Colon (tissue), 2 donors: Measurements from ENCODE around the gene ST3GAL4.
"Not testable (repeated sequence)": the region's sequence is repeated elsewhere in the genome, so short reads cannot be mapped to it uniquely, and the experiment has no call there.

Experiments
- FAIRE-seq: peaks from 2 replicates; lab custom pipeline; 2012; peaks lifted over from hg19 to GRCh38; lab: Jason Lieb, UNC
- donor health status: control.
- donor health status: control.

Gene ST3GAL4

GRCh38 chr11:126346946-126347345 lies 8.5 kb upstream of the ST3GAL4 start:
- FAIRE-seq, result not testable (repeated sequence)

DNA sequence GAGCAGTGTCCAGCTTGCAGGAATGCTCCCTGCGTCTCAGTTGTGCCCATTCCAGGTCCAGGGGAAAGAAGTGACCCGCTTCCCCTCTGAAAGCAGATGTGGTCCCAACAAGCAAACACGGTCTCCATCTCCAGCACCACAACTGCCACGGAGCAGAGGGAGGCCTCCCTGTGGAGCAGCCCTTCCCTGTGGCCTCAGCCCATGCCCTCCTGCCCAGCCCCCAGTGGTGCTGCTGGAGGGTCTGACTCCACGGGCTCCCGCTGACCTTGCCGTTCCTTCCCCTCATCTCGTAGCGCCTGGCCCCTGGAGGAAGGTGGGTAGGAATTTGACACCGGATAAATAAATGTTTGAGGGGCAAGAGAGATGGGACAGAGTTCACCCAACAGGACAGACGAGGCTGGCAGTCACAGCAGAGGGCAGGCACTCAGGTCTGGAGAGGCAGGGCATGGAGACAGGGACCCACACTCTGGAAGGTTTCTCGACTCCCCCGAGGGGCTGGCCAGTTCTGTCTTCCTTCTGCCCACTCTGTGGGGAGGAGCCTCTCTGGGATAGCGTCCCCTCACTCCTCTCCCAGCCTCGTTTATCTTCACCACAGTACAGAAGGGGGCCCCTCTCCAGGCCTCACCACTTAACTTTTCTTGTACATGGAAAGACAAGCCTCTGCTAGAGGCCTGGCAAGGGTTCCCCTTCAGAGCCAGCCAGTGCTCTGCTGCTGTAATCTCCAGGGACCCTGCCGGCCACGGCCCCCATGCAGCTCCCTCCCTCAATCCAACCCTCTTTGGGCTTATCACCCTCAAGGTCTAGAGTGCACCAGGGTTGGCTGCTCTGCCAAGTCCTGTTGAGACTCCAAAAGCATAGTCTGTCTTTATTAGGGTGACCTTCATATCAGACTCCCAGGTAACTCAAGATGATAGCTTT lies 7.5 kb upstream of the ST3GAL4 start:
- FAIRE-seq, result no peak

GRCh38 chr11:126348806-126349582 lies 6.5 kb upstream of the ST3GAL4 start:
- FAIRE-seq, result no peak

DNA sequence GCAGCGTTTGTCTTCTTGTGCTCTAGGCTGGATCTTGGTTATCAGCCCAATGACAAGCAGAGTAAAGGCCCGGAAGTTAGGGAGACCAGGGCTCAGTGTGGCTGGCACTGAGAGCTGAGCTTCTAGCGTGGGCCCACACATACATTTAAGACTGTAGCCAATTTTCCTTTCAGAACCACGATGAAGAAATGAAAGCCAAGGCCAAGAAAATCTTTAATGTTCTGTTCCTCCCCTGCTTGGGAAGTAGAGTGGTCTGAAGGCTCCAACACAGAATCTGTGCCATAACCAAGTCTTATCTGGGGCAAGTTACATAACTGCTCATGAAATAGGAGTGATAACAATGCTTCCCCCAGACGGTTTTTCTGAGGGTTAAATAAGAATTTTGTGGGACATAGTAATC lies 4.7 kb upstream of the ST3GAL4 start:
- FAIRE-seq, result no peak

DNA sequence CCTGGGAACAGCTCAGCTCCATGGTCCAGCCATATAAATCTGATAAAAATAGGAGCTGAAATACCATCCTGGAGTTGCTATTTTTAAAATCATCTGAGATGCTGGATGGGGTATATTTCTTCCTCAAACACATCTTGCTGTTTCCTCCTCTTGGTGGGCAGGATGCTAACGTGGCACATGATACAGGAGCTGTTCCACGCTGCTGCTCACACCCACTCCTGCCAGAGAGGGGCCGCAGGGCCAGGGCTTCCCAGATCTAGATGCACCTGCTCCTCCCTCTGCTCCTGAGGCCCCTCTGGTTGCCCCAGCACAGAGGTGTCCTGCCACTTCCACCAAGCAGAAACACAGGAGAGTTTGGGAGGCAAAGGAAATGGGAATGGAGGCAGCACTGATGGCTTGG lies 3.3 kb upstream of the ST3GAL4 start:
- FAIRE-seq, result no peak

- no peak for FAIRE-seq
Measured at GRCh38 chr11:126352934-126353801, 2.3 kb upstream of the ST3GAL4 start.

DNA sequence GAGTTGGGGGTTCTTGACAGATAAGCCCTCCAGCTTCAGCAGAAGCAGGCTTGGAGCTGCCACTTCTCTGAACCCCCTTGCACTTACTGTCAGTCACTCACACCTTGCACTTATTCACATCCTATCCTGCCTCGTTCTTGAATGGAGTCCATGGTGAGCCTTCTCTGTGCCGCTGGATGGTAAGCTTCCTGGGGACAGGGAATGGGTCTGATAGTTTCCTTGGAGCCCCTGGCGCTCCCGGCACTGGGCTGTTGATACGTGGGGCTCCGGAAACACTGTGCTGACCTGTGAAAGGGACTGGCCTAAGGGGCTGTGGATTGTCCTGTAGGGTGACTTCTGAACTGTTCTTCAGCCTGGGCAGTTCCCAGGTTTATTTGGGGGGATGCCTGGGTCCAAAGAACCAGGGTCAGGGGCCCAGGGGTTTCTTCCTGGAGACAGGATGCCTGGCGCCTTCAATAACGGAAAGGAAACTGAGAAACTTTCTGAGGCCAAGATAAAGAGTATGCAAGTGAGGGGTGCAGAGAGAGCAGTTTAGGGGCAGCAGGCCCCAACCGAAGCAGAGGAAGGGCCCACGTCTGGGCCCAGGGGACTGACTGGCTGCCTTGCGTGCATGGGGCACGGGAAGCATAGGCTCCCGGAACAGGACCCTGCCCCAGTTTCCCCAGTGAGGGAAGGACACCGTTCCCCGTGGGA lies 709 bp upstream of the ST3GAL4 start:
- FAIRE-seq, result no peak

GRCh38 chr11:126355926-126356897 lies 726 bp downstream of the ST3GAL4 start:
- no peak for FAIRE-seq

DNA sequence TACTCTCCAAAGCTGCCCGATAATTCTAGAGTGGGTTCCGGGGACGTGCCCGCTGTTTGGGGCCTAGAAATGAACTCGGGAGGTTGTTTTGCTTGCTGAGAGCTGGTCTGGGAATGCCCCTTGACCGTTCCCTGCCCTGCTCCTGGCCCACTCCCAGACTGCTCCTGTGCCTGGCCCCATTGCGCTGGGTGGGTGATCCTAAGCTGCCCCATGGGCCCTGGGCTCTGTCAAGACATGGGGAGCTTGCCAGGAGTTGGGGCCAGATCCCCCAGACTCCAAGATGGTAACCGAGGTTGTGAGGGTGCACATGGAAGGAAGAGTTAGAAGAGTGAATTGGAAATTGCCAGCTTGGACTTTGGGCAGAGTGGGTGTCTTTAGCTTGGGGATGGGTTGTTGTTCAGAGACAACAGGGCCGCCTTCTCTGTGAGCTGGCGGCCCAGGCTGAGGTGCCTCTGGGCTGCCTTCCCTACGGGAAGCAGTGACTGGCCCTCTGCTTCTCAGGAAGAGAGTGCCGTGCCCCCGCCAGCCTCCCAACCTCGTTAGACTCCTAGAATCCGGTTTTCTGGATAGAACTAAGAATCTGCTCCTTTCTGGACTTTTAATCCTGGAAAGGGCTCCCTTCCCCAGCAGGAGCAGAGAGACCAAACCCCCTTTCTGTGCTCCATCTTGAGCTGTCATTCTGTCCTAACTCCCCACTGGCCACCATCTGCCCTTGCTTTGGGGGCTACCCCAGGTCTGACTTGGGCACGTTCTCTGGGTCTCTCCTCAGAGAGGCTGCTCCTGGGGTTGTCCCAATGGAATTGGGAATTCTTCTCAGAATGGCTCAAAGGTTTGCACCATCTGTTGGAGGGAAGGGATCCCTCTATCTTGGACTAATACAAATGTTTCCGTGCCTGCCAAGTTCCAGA lies 1.8 kb downstream of the ST3GAL4 start:
- FAIRE-seq, result no peak

GRCh38 chr11:126357969-126358762 lies 2.7 kb downstream of the ST3GAL4 start:
- no peak for FAIRE-seq

- no peak for FAIRE-seq
Measured at GRCh38 chr11:126358763-126359160, 3.3 kb downstream of the ST3GAL4 start.

GRCh38 chr11:126359431-126360048 lies 4.1 kb downstream of the ST3GAL4 start:
- FAIRE-seq, result no peak

DNA sequence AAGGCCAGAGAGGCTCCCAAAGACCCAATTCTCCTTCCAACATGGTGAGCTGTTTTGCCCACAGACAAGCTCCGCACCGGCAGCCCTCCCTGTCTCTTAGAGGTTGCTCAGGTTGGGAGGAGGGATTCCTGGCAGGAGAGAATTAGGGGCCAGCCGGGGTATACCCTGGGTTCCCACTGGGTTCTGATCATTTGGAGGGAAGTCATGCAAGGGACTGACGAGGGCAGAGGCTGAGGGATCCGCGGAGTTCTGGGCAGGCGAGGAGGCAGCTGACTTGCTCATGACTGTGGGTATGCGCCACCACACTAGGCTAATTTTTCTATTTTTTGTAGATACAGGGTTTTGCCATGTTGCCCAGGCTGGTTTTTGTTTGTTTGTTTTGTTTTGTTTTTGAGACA lies 4.6 kb downstream of the ST3GAL4 start:
- FAIRE-seq, result no peak

DNA sequence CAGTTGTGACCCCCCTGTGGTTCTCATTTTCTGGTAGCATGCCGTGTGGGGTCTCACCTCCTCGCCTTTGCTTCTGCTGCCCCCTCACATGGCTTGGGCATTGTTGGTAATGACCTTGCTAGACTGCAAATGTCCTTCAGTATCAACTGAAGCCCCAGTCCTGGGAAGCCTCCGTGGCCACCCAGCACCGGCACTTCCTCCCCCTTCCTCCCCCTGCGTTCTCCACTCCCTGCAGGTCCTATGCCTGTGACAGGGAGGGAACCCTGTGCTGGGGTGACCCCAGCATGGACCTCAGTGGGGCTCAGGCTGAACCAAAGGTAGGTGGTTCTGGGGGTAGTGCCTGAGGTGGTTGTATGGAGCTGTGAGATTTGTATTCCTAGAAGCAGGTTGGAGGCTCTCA lies 5.9 kb downstream of the ST3GAL4 start:
- no peak for FAIRE-seq

- no peak for FAIRE-seq
Measured at GRCh38 chr11:126362879-126363655, 7.6 kb downstream of the ST3GAL4 start.

- no peak for FAIRE-seq
Measured at GRCh38 chr11:126363706-126364248, 8.3 kb downstream of the ST3GAL4 start.

DNA sequence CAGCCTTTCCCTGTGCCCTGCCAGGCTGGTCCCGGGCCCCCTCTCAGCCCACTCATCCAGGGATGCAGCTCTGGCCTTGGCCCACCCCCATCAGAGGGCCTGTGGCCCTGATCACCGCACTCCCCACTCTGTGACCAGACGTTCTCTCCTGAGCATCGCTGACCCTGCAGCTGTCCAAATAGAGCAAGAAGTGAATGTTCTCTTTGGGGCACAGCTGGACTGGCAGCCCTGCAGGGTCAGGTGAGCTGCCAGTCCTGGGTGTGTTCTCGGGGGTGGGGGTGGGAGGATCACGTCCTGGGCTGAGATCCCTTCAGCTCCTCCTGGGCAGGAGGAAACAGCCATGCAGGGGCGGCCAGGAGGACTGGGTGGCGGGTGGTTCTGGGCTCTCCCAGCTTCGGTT lies 9.2 kb downstream of the ST3GAL4 start:
- not testable (repeated sequence) for FAIRE-seq
